Measurements from ENCODE around the gene UBXN1.

UBXN1 gene

GRCh38 chr11:62678770-62679696, at the start of gene UBXN1:
Gene UBXN1 (minus strand): TSS chr11:62679073. CDS start chr11:62678923, 150 bp downstream.
- DNase-seq = peak; percentile 79

- DNase-seq = peak; percentile 75
Observed at GRCh38 chr11:62728171-62728988, 49.5 kb upstream of the UBXN1 start, which contains the start of gene TTC9C. Gene TTC9C (plus strand): TSS chr11:62728486. CDS start chr11:62728849, 363 bp downstream.

GRCh38 chr11:62727872-62728170, 48.9 kb upstream of the UBXN1 start:
- DNase-seq = peak; percentile 98

GRCh38 chr11:62727165-62727871, 48.4 kb upstream of the UBXN1 start, which contains the start of gene HNRNPUL2:
Gene HNRNPUL2 (minus strand): TSS chr11:62727457. CDS start chr11:62727156, 301 bp downstream.
- peak; percentile 100 for DNase-seq

- no peak for DNase-seq
Observed at GRCh38 chr11:62726915-62727164, 48.0 kb upstream of the UBXN1 start.

GRCh38 chr11:62726156-62726914, 47.5 kb upstream of the UBXN1 start:
- DNase-seq = no peak

GRCh38 chr11:62725646-62726045, 46.8 kb upstream of the UBXN1 start:
- no peak for DNase-seq

- no peak for DNase-seq
Observed at GRCh38 chr11:62724171-62724570, 45.3 kb upstream of the UBXN1 start.

GRCh38 chr11:62721994-62722393, 43.1 kb upstream of the UBXN1 start:
- no peak for DNase-seq

- no peak for DNase-seq
Observed at GRCh38 chr11:62719302-62719978, 40.6 kb upstream of the UBXN1 start.

- no peak for DNase-seq
Observed at GRCh38 chr11:62716816-62717215, 37.9 kb upstream of the UBXN1 start.

GRCh38 chr11:62716206-62716605, 37.3 kb upstream of the UBXN1 start:
- DNase-seq = no peak

GRCh38 chr11:62715150-62716130, 36.6 kb upstream of the UBXN1 start:
- no peak for DNase-seq

GRCh38 chr11:62713343-62713742, 34.5 kb upstream of the UBXN1 start:
- no peak for DNase-seq

- DNase-seq = no peak
Observed at GRCh38 chr11:62712861-62713260, 34.0 kb upstream of the UBXN1 start.

- DNase-seq = no peak
Observed at GRCh38 chr11:62712276-62712812, 33.5 kb upstream of the UBXN1 start.

- no peak for DNase-seq
Observed at GRCh38 chr11:62710001-62710345, 31.1 kb upstream of the UBXN1 start.

GRCh38 chr11:62709247-62710000, 30.6 kb upstream of the UBXN1 start:
- peak; percentile 99 for DNase-seq

GRCh38 chr11:62708793-62709192, 29.9 kb upstream of the UBXN1 start:
- DNase-seq = peak; percentile 59

- DNase-seq = no peak
Observed at GRCh38 chr11:62708392-62708791, 29.5 kb upstream of the UBXN1 start.
